IgD-negative memory B cell (primary cell): ENCODE measurements around the gene UBD. TPM values are rescaled to one million over a fixed set of nuclear protein-coding genes. Genes with fewer than 3 reads are reported as not detected.

ENCODE experiments used
- H3K27ac Mint-ChIP-seq, 3 donors: one replicate each; pipeline ENCODE4 v1.8.0; 2020 to 2022; ENCODE audit warnings: mild to moderate bottlenecking in 3 of 3, mixed read lengths in 3 of 3, moderate library complexity in 1 of 3
- H3K27me3 Mint-ChIP-seq: one replicate; pipeline ENCODE4 v1.8.0; 2021; ENCODE audit warnings: mixed read lengths
- H3K36me3 Mint-ChIP-seq: one replicate; pipeline ENCODE4 v1.8.0; 2020; ENCODE audit warnings: mild to moderate bottlenecking, mixed read lengths
- H3K4me1 Mint-ChIP-seq, 3 donors: one replicate each; pipeline ENCODE4 v1.8.0; 2020 to 2022; ENCODE audit warnings: mixed read lengths in 3 of 3, mild to moderate bottlenecking in 1 of 3
- H3K4me3 Mint-ChIP-seq, 4 donors: one replicate each; pipeline ENCODE4 v1.8.0; 2020 to 2022; ENCODE audit warnings: mild to moderate bottlenecking in 4 of 4, mixed read lengths in 4 of 4, moderate library complexity in 3 of 4
- H3K9me3 Mint-ChIP-seq, 3 donors: one replicate each; pipeline ENCODE4 v1.8.0; 2020 to 2021; ENCODE audit warnings: mixed read lengths in 3 of 3, mild to moderate bottlenecking in 1 of 3
- polyA plus RNA-seq: library from polyadenylated mRNA; unstranded; fragments of 300-500 nt; fragmentation: Illumina TruSeq; gene quantifications from one replicate; pipeline ENCODE4 v1.2.3, GENCODE V29; 2021

The UBD gene
- polyA plus RNA-seq, 1 donor from 2014 or later, result not detected

DNA sequence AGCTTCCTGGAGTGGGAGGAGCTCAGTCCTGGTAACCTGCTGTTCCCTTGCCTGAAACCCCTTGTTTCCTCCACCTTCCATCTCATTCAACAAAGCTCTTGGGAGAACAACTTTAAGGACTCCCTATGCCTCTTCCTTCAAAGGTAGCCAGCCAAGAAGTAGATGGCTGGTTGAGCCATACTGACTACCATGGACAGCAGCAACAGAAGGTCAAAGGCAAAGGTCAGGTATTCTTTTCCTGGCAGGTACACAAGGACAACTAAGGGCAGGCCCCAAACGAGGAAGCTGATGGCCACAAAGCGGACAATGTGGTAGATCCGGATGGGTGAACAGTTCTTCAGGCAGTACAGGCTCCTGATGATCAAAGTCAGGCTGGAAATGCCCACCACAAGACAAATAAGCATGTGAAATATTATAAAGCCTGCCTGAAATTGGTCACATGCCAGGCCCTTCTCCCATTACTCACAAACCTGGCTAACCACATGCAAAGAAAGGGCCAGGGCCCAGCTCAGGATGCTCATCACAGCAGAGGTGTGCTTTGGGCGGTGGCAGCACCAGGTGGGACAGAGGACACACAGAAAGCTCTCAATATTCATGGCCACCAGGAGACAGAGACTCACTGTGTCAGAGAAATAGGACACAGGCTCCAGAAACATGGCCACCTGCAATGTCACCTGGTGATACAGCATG lies 21.7 kb downstream of the UBD start:
- no peak overlapping the region for H3K4me3 Mint-ChIP-seq
- H3K4me1 Mint-ChIP-seq, result no peaks in the 10 kb centered on the region
- peaks cover 3% of the 10 kb centered on the region for H3K36me3 Mint-ChIP-seq
- H3K27ac Mint-ChIP-seq, result peak overlapping the region in 1 of 3 donors; percentile 11
- peaks cover 14% of the 10 kb centered on the region for H3K27me3 Mint-ChIP-seq
- H3K9me3 Mint-ChIP-seq, result no peaks in the 10 kb centered on the region

DNA sequence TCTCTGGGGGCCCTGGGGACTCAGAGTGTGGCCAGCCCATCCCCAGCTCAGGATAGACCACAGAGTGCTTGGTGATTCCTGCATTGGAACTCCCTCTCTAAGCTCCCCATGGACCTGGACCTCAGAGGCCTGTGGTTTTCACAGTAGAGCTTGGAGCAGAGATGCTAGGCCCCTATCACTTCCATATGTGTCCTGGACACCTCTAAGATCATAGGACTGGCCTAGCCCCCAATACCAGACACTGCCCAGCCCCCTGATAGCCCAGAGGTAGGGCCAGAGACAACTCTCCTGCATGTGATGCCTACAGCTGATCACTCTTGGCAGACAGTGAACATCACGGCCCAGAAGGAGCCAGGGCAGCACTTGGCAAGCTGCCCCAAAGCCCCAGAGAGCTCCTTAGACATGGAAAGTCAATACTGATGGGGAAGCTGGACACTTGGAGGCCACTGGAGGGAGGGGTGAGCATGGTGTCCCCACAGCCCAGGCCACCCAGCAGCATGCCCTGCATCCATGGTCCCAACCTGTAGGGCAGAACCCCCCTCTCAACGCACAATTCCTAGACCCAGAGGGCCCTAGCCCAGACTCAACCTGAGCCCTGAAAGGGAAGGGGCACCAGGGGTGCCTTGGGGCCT lies 27.1 kb downstream of the UBD start:
- Mint-ChIP-seq H3K36me3 (peaks cover 2% of the 10 kb centered on the region), H3K9me3 (peaks cover 0 to 2% (median 0%) of the 10 kb centered on the region in 3 donors)

DNA sequence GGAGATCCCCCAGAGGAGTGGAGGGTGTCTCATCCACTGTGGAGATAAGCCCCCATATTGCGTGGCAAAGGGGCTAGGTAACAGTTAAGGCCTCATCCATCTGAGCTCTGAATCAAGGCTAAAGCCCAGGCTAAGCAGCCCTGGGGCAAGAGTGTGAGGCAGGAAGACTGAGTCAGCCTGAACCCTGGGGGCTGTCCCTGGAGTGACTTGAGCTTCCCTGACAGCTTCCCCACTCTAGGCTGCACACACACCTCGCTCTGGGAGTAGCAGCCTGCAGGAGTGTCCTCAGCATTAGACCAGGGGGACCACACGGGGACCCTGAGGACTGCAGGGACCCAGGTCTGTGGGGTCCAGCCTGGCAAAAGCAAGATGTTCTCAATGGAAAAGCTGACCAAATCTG lies 27.9 kb downstream of the UBD start:
- Mint-ChIP-seq H3K4me1 (no peaks in the 10 kb centered on the region), H3K9me3 (peaks cover 0 to 2% (median 0%) of the 10 kb centered on the region in 3 donors), H3K27me3 (no peaks in the 10 kb centered on the region), H3K4me3 (no peak overlapping the region), H3K27ac (no peak overlapping the region), H3K36me3 (peaks cover under 1% of the 10 kb centered on the region)

More for the DNA sequence above, 27.1 kb downstream of the UBD start:
- Mint-ChIP-seq H3K27me3 (no peaks in the 10 kb centered on the region), H3K4me3 (no peak overlapping the region), H3K4me1 (no peaks in the 10 kb centered on the region), H3K27ac (no peak overlapping the region)

DNA sequence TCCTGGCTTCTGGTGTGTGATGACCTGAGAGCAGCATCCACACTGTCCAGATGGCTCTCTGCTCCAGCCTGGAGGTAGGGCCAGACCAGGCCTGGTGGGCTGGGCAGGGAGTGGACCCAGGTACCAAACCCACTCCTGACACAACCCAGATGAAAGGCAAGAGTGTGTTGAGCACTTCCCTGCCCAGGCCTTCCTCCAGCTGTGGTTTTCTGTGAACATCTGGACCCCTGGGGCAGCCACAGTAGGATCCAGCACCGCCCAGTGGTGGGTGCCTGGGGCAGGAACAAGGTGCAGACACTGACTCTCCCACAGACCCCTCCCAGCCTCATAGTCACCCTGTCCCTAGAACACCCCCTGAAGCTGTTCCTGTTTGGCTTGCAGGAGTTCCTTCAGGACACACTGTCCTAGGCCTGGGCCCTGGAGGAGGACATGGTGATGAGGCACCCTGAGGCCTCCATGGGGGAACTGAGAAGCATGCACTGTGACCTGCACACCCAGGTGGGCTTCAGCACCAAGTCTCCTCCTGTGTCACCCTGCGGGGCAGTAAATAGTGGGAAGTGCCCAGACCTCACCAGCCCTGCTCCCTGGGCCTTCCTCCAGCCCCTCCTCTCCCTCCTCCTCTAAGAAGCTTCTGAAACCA lies 28.7 kb downstream of the UBD start:
- no peaks in the 10 kb centered on the region for H3K36me3 Mint-ChIP-seq
- no peaks in the 10 kb centered on the region for H3K4me1 Mint-ChIP-seq
- peak overlapping the region in 1 of 3 donors; percentile 73 for H3K27ac Mint-ChIP-seq
- H3K4me3 Mint-ChIP-seq, result no peak overlapping the region
- no peaks in the 10 kb centered on the region for H3K27me3 Mint-ChIP-seq
- H3K9me3 Mint-ChIP-seq, result peaks cover 0 to 2% (median 0%) of the 10 kb centered on the region in 3 donors

DNA sequence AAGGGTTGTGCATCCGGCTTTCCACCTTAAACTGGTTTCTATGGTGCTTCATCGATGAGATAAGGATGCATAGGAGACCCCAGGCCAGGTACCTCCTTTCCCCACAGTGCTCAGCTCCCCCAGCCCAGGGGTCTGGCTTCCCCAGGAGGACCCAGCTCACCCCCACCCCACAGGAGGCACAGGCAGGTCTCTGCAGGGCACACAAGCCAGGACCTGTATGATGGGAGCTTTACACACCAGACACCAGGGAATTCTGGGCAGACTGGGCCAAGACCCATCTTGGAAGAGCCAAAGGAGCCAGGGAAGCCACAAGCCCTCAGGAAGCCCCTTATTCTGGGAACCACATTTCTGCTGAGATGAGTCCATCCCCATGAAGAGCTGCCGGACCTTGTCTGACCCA lies 29.6 kb downstream of the UBD start:
- H3K4me1 Mint-ChIP-seq, result no peaks in the 10 kb centered on the region
- no peak overlapping the region for H3K4me3 Mint-ChIP-seq
- H3K9me3 Mint-ChIP-seq, result peaks cover 0 to 2% (median 0%) of the 10 kb centered on the region in 3 donors
- no peaks in the 10 kb centered on the region for H3K36me3 Mint-ChIP-seq
- no peaks in the 10 kb centered on the region for H3K27me3 Mint-ChIP-seq
- no peak overlapping the region for H3K27ac Mint-ChIP-seq

DNA sequence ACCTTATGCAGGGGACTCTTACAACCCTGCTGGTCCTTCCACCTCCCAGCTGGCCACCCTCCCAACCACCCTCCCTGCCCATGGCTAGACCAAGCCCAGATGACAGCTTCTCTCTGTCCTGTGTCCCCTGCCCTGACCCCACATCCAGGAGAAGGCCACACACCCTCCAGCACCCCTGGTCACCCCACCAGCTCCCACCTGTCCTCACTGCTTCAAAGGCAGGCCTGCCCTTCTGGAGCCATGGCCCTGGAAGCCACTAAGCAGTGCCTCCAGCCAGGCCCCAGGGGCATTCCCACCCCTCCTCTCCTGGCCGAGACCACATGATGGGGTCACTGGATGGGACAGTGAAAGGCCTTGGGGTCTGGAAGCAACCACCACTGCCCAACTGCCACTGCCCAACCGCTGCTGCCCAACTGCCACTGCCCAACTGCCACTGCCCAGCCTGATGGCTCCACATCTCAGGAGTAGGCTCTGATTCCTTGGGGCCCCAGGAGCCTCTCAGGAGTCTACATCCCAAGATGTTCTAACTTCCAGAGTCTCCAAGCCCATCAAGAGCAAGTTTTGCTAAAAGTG lies 30.5 kb downstream of the UBD start:
- Mint-ChIP-seq H3K27ac (no peak overlapping the region), H3K27me3 (peaks cover 4% of the 10 kb centered on the region), H3K4me3 (no peak overlapping the region), H3K9me3 (peaks cover 0 to 2% (median 0%) of the 10 kb centered on the region in 3 donors), H3K4me1 (no peaks in the 10 kb centered on the region), H3K36me3 (no peaks in the 10 kb centered on the region)

DNA sequence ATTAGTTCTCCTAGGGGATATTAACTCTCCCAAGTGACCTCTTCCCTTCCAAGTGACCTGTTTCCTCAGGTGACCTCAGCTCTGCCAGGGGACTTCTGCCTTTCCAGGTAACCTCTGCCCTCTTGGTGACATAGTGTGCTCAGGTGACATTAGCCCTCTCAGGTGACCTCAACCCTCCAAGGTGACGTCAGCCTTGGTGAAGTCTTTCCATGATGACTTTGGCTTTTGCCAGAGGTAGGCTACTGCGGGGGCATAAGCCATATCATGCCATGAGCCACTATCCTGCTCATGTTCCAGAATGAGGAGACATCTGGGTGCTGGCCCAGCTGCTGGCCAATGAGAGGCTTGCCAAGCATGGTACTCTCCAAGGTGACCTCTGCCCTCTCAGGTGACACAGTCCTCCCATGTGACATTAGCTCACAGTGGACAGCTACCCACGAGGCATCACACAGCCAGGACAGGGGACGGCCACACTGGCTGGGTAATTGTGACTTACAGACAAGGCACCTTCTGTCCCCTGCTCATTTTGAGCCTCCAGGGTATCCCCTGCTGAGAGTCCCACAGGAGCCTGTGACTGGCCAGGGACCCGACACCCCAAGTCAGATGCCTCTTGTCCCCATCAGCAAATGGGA lies 31.1 kb downstream of the UBD start:
- no peaks in the 10 kb centered on the region for H3K36me3 Mint-ChIP-seq
- no peak overlapping the region for H3K4me3 Mint-ChIP-seq
- no peak overlapping the region for H3K27ac Mint-ChIP-seq
- H3K4me1 Mint-ChIP-seq, result no peaks in the 10 kb centered on the region
- peaks cover 0 to 2% (median 0%) of the 10 kb centered on the region in 3 donors for H3K9me3 Mint-ChIP-seq
- H3K27me3 Mint-ChIP-seq, result peaks cover 5% of the 10 kb centered on the region

DNA sequence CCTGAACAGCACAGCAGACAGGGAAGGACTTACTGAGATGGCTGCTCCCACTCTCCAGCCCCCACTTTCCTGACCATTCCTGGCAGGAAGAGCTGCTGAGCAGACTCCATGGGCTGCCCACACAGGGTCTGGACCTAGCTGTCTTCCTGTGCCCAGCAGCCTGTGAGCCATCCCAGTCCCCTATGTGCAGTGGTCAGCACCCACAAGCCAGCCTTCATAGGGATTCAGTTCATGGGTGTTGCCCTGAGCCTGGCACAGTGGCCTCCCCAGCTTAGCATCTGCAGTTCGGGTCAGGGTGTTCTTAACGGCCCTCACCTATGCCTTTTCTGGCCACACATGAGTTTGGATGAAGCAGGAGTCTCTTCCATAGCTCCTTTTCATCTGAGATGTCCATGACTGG lies 32.0 kb downstream of the UBD start:
- Mint-ChIP-seq H3K4me3 (no peak overlapping the region), H3K36me3 (no peaks in the 10 kb centered on the region), H3K9me3 (peaks cover 0 to 2% (median 2%) of the 10 kb centered on the region in 3 donors), H3K27ac (no peak overlapping the region), H3K4me1 (no peaks in the 10 kb centered on the region), H3K27me3 (peaks cover 9% of the 10 kb centered on the region)

DNA sequence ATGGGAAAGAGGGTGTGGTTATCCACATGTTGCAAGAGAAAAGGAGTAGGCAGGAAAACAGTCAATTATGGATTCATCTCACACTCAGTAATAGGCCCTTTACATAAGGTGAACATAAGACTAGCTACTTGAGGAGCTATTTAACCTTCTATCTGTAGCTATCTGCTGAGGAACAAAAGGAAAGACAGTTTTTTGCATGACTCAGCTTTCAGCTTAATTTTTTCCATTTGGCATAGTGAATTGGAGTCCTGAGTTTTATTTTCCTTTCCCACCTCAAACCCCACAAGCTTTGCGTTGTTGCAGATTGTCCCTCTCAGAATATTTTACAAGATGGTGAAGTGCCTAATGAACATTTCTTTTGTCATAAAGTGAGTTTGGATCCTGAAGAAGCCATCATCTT lies 32.4 kb downstream of the UBD start:
- Mint-ChIP-seq H3K27ac (no peak overlapping the region), H3K4me1 (no peaks in the 10 kb centered on the region), H3K9me3 (peaks cover 0 to 2% (median 2%) of the 10 kb centered on the region in 3 donors), H3K27me3 (peaks cover 9% of the 10 kb centered on the region), H3K4me3 (no peak overlapping the region), H3K36me3 (no peaks in the 10 kb centered on the region)

DNA sequence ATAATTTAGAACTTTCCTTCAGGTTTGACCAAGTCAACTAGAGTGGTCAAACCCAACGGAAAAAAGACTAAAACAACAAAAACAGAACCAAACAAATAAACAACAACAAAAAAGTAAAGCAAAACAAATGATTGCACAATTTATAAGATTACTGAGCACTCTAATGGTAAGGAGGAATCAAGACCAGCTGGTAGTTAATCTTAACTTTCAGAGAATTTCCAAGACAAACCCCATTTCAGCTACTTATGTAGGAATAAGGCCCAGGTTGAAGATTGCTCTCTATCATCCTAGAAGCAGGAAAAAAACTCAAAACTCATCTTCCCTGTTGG lies 34.3 kb downstream of the UBD start:
- Mint-ChIP-seq H3K4me3 (peak overlapping the region in 1 of 4 donors; percentile 30), H3K27ac (no peak overlapping the region), H3K4me1 (no peaks in the 10 kb centered on the region), H3K36me3 (no peaks in the 10 kb centered on the region), H3K9me3 (peaks cover 0 to 2% (median 0%) of the 10 kb centered on the region in 3 donors), H3K27me3 (peaks cover 9% of the 10 kb centered on the region)

DNA sequence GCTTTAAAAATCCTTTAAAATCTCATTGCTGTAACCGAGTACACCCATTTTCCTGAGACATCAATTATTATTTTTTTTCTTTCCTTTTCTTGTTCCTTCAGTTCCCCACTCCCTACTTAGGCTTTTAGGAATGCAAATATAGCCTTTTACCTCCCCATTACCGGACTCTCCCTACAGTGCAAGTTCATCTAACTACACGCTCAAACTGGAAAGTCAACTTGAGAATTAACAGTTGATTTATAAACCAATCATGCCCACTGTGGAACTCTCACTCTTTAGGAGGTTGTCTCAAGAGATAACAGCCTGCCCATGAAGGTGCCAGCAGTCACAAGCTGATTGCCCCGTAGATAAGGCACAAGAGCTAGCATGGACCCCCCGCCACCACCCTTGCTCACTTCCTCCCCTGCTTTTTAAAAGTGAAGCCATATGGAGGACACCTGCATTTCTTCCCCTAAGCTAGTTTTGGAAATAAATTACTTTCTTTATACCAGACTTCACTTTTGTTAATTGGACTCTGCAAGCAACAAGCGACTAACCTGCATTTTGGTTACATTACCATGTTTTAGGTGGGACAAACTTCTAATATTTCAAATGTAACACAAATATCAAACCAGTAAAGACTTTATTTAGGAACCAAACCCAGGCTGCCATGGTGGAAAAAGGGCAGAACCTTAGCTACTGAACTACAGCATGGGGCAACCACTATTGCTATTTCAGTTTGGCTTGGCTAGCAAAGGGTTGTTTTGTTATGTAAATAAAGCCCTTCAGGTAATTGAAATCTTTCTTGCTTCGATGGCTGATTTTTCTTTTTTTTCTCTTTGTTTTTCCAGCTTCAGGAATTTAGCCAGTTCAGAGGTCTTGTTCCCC lies 34.9 kb downstream of the UBD start:
- Mint-ChIP-seq H3K4me1 (no peaks in the 10 kb centered on the region), H3K36me3 (no peaks in the 10 kb centered on the region), H3K27ac (no peak overlapping the region), H3K9me3 (peaks cover 0 to 2% (median 0%) of the 10 kb centered on the region in 3 donors), H3K4me3 (peak overlapping the region in 1 of 4 donors; percentile 30), H3K27me3 (peaks cover 9% of the 10 kb centered on the region)

DNA sequence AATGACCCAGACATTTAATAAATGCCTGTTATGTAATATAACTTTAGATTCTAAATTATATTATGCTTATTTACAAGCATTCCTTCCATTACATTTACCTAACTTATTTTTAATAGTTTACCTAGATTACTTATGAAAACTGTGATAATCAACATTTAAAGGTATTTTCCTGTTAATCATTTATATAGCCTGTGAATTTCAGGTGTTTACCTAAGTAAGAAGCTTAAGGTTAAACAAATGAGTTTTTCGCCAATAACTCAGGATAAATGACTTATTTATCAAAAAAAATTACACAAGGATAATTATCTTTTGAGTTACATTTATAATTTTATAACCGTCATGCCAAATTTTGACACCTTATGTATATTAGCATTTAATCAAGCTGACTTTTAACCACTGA lies 35.5 kb downstream of the UBD start:
- Mint-ChIP-seq H3K27me3 (peaks cover 11% of the 10 kb centered on the region), H3K27ac (no peak overlapping the region), H3K4me1 (no peaks in the 10 kb centered on the region), H3K4me3 (no peak overlapping the region), H3K9me3 (peaks cover 0 to 2% (median 0%) of the 10 kb centered on the region in 3 donors), H3K36me3 (no peaks in the 10 kb centered on the region)

DNA sequence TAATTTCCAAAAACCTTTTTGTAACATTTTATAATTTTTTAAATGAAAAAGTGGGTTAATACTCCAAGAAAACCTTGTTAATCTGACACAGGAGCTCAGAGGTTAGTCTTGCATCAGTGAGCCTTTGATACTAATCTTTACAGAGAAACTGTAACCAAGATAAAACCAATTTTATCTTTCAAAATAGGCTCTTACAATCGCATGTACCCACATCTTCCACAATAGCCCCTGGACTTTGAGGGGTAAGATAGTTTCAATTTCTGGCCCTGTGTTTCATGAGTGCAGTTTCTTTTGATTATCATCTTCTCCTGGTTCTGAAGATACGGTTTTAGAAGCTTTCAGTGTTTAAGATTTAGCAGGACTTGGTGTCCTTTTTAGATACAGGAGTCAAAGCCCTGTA lies 37.3 kb downstream of the UBD start:
- no peaks in the 10 kb centered on the region for H3K4me1 Mint-ChIP-seq

DNA sequence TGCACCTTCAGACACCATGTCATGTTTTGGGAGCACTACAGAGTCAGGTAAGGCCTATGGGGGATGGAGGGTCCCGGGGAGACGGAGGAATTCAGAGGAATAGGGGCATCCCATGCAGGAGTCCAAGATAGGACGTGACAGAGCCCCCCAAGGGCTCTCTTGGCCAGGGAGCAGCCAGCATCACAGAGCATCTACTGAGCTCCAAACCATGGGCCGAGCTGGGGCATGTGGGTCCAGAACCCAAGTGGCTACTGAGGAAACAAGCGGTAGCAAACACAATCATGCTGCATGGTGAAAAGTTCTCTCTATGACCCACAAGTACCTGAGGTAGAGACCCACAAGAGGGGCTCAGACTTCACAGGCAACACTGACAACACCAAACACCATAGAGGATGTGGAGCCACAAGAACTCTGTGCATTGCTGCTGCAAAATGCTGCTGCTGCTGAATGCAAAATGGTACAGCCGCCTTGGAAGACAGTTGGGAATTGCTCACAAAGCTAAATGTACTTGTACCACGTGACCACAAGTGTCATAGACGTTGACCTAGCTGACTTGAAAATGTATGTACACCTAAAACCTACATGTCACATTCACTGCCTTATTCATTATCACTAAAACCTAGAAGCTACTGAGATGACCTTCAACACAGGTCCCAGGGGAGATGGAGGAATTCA lies 38.4 kb downstream of the UBD start:
- Mint-ChIP-seq H3K4me3 (no peak overlapping the region), H3K27me3 (peaks cover 13% of the 10 kb centered on the region), H3K4me1 (no peaks in the 10 kb centered on the region), H3K9me3 (peaks cover 0 to 2% (median 0%) of the 10 kb centered on the region in 3 donors), H3K36me3 (no peaks in the 10 kb centered on the region), H3K27ac (no peak overlapping the region)

More for the DNA sequence above, 37.3 kb downstream of the UBD start:
- Mint-ChIP-seq H3K9me3 (peaks cover 0 to 2% (median 0%) of the 10 kb centered on the region in 3 donors), H3K27me3 (peaks cover 11% of the 10 kb centered on the region), H3K27ac (no peak overlapping the region), H3K36me3 (no peaks in the 10 kb centered on the region), H3K4me3 (no peak overlapping the region)
